Neural cell (in vitro differentiated cells): ENCODE measurements around the gene RBMS3. TPM values are rescaled to one million over a fixed set of nuclear protein-coding genes. Genes with fewer than 3 reads are reported as not detected.

Experiments
- H2AFZ ChIP-seq: fragments of 200-600, 300-800 bp; sonication (generic), shearing (Covaris generic); 2 replicates; pipeline ENCODE4 v1.6.0; 2014; ENCODE audit warnings: low read depth, mild to moderate bottlenecking, antibody characterized with exemption, low read length, moderate library complexity
- H3F3A ChIP-seq: fragments of 200-600 bp; shearing (Covaris generic); 2 replicates; pipeline ENCODE4 v1.6.1; 2016; ENCODE audit warnings: mild to moderate bottlenecking, moderate library complexity, mixed read lengths, antibody characterized with exemption, low read length; ENCODE audit not compliant: insufficient read depth, poor library complexity, severe bottlenecking
- H3K27ac ChIP-seq: fragments of 200-600, 300-800 bp; sonication (generic), shearing (Covaris generic); 2 replicates; pipeline ENCODE4 v1.5.1; 2014; ENCODE audit warnings: mild to moderate bottlenecking, low read length, moderate library complexity
- H3K27me3 ChIP-seq: fragments of 300-800, 200-600 bp; sonication (generic), shearing (Covaris generic); 2 replicates; pipeline ENCODE4 v1.6.0; 2014; ENCODE audit warnings: mild to moderate bottlenecking, low read depth, low read length, moderate library complexity; ENCODE audit not compliant: insufficient read depth
- H3K36me3 ChIP-seq: fragments of 300-800, 200-600 bp; sonication (generic), shearing (Covaris generic); 2 replicates; pipeline ENCODE4 v1.5.1; 2014; ENCODE audit warnings: mild to moderate bottlenecking, antibody characterized with exemption, low read length, moderate library complexity; ENCODE audit not compliant: insufficient read depth
- H3K4me2 ChIP-seq: fragments of 300-800, 200-600 bp; sonication (generic), shearing (Covaris generic); 2 replicates; pipeline ENCODE4 v1.6.0; 2014; ENCODE audit warnings: mild to moderate bottlenecking, low read length
- H3K4me3 ChIP-seq: fragments of 300-800, 200-600 bp; sonication (generic), shearing (Covaris generic); 2 replicates; pipeline ENCODE4 v1.5.1; 2014; ENCODE audit warnings: mild to moderate bottlenecking, low read length, moderate library complexity
- H3K79me2 ChIP-seq: fragments of 200-600 bp; shearing (Covaris generic); replicated peaks from 2 replicates; pipeline ENCODE4 v1.6.0; 2014; ENCODE audit warnings: mild to moderate bottlenecking, low read length, moderate library complexity; ENCODE audit not compliant: insufficient read depth
- H3K9ac ChIP-seq: fragments of 300-800, 200-600 bp; sonication (generic), shearing (Covaris generic); 2 replicates; pipeline ENCODE4 v1.6.1; 2016; ENCODE audit warnings: mild to moderate bottlenecking, low read length, mixed read lengths
- H3K9me2 ChIP-seq: fragments of 200-600 bp; shearing (Covaris generic); 2 replicates; pipeline ENCODE4 v1.6.1; 2016; ENCODE audit warnings: mild to moderate bottlenecking, low read length, mixed read lengths; ENCODE audit not compliant: insufficient read depth
- H3K9me3 ChIP-seq: fragments of 200-600, 300-800 bp; sonication (generic), shearing (Covaris generic); 2 replicates; pipeline ENCODE4 v1.6.1; 2016; ENCODE audit warnings: mild to moderate bottlenecking, mixed run types, low read length, moderate library complexity, mixed read lengths
- H4K20me1 ChIP-seq: fragments of 200-600 bp; shearing (Covaris generic); 2 replicates; pipeline ENCODE4 v1.6.1; 2016; ENCODE audit warnings: mild to moderate bottlenecking, mixed run types; ENCODE audit not compliant: insufficient read depth
- EP300 ChIP-seq: fragments of 450-650 bp; conservative IDR thresholded peaks from 2 replicates; pipeline ENCODE4 v1.6.1; 2014; ENCODE audit warnings: antibody characterized with exemption, mild to moderate bottlenecking, moderate library complexity; ENCODE audit not compliant: poor library complexity, severe bottlenecking
- EZH2 ChIP-seq: fragments of 200-600, 300-800 bp; shearing (Covaris generic), sonication (generic); IDR thresholded peaks from 2 replicates; pipeline ENCODE4 v1.6.1; 2014; ENCODE audit warnings: antibody characterized with exemption, low read length, borderline replicate concordance, mild to moderate bottlenecking; ENCODE audit not compliant: insufficient read depth, poor library complexity, severe bottlenecking
- MXI1 ChIP-seq: fragments of 450-650 bp; conservative IDR thresholded peaks from 2 replicates; pipeline ENCODE4 v1.6.1; 2014; ENCODE audit warnings: antibody characterized with exemption, mild to moderate bottlenecking; ENCODE audit not compliant: poor library complexity, severe bottlenecking
- POLR2AphosphoS5 ChIP-seq: IDR thresholded peaks from 2 replicates; pipeline ENCODE4 v1.6.1; 2012
- RAD21 ChIP-seq: fragments of 450-650 bp; conservative IDR thresholded peaks from 2 replicates; pipeline ENCODE4 v1.6.1; 2014; ENCODE audit warnings: antibody characterized with exemption, mild to moderate bottlenecking, moderate library complexity
- SMC3 ChIP-seq: fragments of 450-650 bp; conservative IDR thresholded peaks from 2 replicates; pipeline ENCODE4 v1.6.1; 2014; ENCODE audit warnings: antibody characterized with exemption, mild to moderate bottlenecking, moderate library complexity; ENCODE audit not compliant: poor library complexity
- TAF1 ChIP-seq: IDR thresholded peaks from 2 replicates; pipeline ENCODE4 v1.6.1; 2012; ENCODE audit warnings: low read depth
- polyA plus RNA-seq: library from polyadenylated mRNA; depleted of rRNA; stranded (reverse); fragments of >200 nt; gene quantifications from 2 replicates; pipeline ENCODE4 v1.2.3, GENCODE V29; 2014
- TF ChIP-seq, protein P1 (sequence below): fragments of 450-650 bp; IDR thresholded peaks from 2 replicates; pipeline ENCODE4 v1.5.1; 2014; ENCODE audit warnings: antibody characterized with exemption, mild to moderate bottlenecking, moderate library complexity; ENCODE audit not compliant: poor library complexity, severe bottlenecking
- TF ChIP-seq, protein P2 (sequence below): IDR thresholded peaks from 2 replicates; pipeline ENCODE4 v1.6.1; 2012; ENCODE audit warnings: borderline replicate concordance

Gene RBMS3
- polyA plus RNA-seq, 1 donor from 2014 or later = 0.53 TPM

DNA sequence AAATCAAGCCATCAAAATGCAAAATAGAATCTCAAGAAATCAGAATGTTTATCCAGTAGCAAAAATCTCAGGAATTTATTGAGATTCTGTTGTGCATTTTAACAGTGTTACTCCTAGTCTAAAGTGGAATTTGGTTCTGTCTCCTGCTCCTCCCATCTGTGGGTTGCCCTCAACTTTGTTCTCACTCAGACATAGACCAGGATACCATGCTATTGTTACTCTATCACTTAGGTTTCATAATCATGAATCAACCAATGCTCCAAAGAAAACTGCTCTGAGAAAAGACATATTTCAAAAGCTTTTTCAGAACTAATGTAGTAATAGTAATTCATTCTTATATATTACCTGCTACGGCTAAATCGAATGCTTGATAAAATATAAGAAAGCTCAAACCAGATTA lies 274.7 kb downstream of the RBMS3 start:
- no peaks in the 10 kb centered on the region for H3K9me3 ChIP-seq
- no peak overlapping the region for H2AFZ ChIP-seq
- no peak overlapping the region for H3K27ac ChIP-seq
- no peak overlapping the region for H3K4me3 ChIP-seq
- H3K4me2 ChIP-seq = no peak overlapping the region
- no peaks in the 10 kb centered on the region for H4K20me1 ChIP-seq
- H3K9ac ChIP-seq = no peak overlapping the region
- no peaks in the 10 kb centered on the region for H3F3A ChIP-seq
- H3K36me3 ChIP-seq = no peaks in the 10 kb centered on the region
- no peaks in the 10 kb centered on the region for H3K79me2 ChIP-seq
- no peaks in the 10 kb centered on the region for H3K27me3 ChIP-seq
- TF ChIP-seq RAD21 = no peak
- TF ChIP-seq, protein P1, sequence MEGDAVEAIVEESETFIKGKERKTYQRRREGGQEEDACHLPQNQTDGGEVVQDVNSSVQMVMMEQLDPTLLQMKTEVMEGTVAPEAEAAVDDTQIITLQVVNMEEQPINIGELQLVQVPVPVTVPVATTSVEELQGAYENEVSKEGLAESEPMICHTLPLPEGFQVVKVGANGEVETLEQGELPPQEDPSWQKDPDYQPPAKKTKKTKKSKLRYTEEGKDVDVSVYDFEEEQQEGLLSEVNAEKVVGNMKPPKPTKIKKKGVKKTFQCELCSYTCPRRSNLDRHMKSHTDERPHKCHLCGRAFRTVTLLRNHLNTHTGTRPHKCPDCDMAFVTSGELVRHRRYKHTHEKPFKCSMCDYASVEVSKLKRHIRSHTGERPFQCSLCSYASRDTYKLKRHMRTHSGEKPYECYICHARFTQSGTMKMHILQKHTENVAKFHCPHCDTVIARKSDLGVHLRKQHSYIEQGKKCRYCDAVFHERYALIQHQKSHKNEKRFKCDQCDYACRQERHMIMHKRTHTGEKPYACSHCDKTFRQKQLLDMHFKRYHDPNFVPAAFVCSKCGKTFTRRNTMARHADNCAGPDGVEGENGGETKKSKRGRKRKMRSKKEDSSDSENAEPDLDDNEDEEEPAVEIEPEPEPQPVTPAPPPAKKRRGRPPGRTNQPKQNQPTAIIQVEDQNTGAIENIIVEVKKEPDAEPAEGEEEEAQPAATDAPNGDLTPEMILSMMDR = no peak
- TF ChIP-seq SMC3 = no peak
- TF ChIP-seq EP300 = no peak
- TF ChIP-seq MXI1 = no peak
- TF ChIP-seq TAF1 = no peak
- no peak for TF ChIP-seq POLR2AphosphoS5
- no peak for TF ChIP-seq EZH2
- TF ChIP-seq, protein P2, sequence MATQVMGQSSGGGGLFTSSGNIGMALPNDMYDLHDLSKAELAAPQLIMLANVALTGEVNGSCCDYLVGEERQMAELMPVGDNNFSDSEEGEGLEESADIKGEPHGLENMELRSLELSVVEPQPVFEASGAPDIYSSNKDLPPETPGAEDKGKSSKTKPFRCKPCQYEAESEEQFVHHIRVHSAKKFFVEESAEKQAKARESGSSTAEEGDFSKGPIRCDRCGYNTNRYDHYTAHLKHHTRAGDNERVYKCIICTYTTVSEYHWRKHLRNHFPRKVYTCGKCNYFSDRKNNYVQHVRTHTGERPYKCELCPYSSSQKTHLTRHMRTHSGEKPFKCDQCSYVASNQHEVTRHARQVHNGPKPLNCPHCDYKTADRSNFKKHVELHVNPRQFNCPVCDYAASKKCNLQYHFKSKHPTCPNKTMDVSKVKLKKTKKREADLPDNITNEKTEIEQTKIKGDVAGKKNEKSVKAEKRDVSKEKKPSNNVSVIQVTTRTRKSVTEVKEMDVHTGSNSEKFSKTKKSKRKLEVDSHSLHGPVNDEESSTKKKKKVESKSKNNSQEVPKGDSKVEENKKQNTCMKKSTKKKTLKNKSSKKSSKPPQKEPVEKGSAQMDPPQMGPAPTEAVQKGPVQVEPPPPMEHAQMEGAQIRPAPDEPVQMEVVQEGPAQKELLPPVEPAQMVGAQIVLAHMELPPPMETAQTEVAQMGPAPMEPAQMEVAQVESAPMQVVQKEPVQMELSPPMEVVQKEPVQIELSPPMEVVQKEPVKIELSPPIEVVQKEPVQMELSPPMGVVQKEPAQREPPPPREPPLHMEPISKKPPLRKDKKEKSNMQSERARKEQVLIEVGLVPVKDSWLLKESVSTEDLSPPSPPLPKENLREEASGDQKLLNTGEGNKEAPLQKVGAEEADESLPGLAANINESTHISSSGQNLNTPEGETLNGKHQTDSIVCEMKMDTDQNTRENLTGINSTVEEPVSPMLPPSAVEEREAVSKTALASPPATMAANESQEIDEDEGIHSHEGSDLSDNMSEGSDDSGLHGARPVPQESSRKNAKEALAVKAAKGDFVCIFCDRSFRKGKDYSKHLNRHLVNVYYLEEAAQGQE = no peak
- no peaks in the 10 kb centered on the region for H3K9me2 ChIP-seq

DNA sequence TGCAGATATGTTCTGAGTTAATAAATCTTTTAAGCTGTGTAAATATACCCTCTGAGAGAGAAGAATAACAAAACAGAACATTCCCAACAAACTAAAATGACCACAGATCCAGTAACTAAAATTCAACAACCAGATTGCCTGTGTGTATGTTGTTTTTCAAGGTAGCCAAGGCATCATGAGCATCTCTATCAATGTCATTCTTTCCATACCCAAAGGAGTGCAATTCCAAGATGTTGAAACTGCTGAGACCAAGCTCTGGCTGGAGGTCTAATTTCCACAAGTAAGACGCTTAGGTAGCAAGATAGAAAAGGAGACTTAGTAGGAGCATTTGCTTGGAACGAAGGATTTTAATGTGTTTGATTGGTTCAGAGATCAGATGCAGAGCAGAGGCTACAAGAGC lies 276.3 kb downstream of the RBMS3 start:
- H3K36me3 ChIP-seq = no peaks in the 10 kb centered on the region
- H3K27me3 ChIP-seq = no peaks in the 10 kb centered on the region
- no peaks in the 10 kb centered on the region for H3K79me2 ChIP-seq
- TF ChIP-seq MXI1 (no peak), EP300 (no peak), SMC3 (no peak), EZH2 (no peak)
- TF ChIP-seq, protein P2 = no peak
- no peaks in the 10 kb centered on the region for H3K9me3 ChIP-seq
- no peak overlapping the region for H2AFZ ChIP-seq
- H3K9ac ChIP-seq = no peak overlapping the region
- no peaks in the 10 kb centered on the region for H3F3A ChIP-seq
- no peaks in the 10 kb centered on the region for H3K9me2 ChIP-seq
- no peak overlapping the region for H3K27ac ChIP-seq
- no peak overlapping the region for H3K4me2 ChIP-seq
- no peak overlapping the region for H3K4me3 ChIP-seq
- H4K20me1 ChIP-seq = no peaks in the 10 kb centered on the region
